ENCODE measurements around the gene ACRBP. TPM values are rescaled to one million over a fixed set of nuclear protein-coding genes. Genes with fewer than 3 reads are reported as not detected.
A peak's percentile ranks its signal among the peaks of the same experiment; 100 is the strongest.
"Not testable (repeated sequence)": the region's sequence is repeated elsewhere in the genome, so short reads cannot be mapped to it uniquely, and the experiment has no call there.

Gene ACRBP
- total RNA-seq, 4 donors from 2014 or later = 0.35 to 4.0 (median 3.2) TPM; not detected in 1

DNA sequence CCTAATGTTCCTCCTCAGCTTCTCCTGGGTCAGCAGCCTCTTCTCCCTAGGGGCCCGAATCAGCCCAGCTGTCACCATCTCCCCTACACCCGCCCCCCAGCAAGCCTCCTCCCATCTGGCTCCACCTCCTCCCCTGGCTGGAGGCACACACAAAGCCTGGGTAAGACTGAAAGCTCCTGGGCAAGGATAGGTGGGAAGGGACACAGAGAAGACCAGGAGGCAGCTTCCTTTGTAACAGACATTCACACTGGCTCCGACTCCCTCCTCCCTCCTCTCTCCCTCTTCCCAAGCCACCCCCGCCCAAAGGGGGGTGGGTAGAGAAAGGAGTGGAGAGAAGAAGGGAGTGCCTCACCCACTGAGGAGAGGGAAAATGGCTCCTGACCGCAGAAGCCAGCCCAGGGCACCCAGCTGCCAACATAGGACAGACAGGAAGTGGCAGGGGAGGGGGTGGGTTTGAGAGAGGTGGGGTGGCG lies 44.1 kb downstream of the ACRBP start:
- WGBS, 2 donors = 18 to 22% methylated on average over 1 to 5 of the region's 6 CpGs
- H3K27me3 ChIP-seq = no peaks in the 10 kb centered on the region
- no peaks in the 10 kb centered on the region for H3K9me3 ChIP-seq
- peaks cover 38 to 47% (median 41%) of the 10 kb centered on the region in 3 donors for H3K36me3 ChIP-seq
- intact Hi-C loops (cut with DNase I) = no loop called here
- no peak for DNase-seq
- TF ChIP-seq, protein P1, sequence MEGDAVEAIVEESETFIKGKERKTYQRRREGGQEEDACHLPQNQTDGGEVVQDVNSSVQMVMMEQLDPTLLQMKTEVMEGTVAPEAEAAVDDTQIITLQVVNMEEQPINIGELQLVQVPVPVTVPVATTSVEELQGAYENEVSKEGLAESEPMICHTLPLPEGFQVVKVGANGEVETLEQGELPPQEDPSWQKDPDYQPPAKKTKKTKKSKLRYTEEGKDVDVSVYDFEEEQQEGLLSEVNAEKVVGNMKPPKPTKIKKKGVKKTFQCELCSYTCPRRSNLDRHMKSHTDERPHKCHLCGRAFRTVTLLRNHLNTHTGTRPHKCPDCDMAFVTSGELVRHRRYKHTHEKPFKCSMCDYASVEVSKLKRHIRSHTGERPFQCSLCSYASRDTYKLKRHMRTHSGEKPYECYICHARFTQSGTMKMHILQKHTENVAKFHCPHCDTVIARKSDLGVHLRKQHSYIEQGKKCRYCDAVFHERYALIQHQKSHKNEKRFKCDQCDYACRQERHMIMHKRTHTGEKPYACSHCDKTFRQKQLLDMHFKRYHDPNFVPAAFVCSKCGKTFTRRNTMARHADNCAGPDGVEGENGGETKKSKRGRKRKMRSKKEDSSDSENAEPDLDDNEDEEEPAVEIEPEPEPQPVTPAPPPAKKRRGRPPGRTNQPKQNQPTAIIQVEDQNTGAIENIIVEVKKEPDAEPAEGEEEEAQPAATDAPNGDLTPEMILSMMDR (IDR thresholded peaks at IDR 0.05) = no peak
- no peak for TF ChIP-seq POLR2A (IDR thresholded peaks at IDR 0.05)
- H3K27ac ChIP-seq = peak overlapping the region; percentile 55 to 99 (median 86)
- peaks cover 19 to 53% (median 38%) of the 10 kb centered on the region in 3 donors for H3K4me1 ChIP-seq
- H3K4me3 ChIP-seq = peak overlapping the region in 2 of 4 donors; percentile 11 to 99

DNA sequence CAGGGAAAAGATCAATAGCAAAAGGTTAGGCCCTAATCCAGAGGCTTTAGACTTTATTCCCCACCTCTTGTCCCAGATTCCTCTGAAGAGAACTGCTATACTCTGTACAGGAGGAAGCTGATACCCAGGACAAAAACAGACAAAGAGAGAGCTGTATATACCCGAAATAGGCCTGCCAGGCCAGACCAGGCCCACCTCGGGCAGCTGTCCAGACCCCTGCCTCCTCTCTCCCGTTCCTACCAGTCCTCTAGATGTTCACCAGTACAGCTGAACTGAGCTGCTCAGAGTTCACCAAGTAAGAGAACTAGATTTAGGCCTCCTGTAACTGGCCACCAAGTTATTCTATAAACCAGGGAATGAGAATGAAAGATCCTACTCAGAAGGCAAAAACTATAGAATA lies 44.7 kb downstream of the ACRBP start:
- Histone ChIP-seq H3K36me3 (peaks cover 44 to 53% (median 45%) of the 10 kb centered on the region in 3 donors), H3K27ac (peak overlapping the region; percentile 55 to 99 (median 86)), H3K4me1 (peaks cover 14 to 47% (median 32%) of the 10 kb centered on the region in 3 donors), H3K9me3 (no peaks in the 10 kb centered on the region), H3K4me3 (peak overlapping the region in 2 of 4 donors; percentile 3 to 99), H3K27me3 (no peaks in the 10 kb centered on the region)
- intact Hi-C loops (cut with DNase I) = no loop called here
- no peak for DNase-seq
- 53 to 56% methylated on average over 3 of the region's 3 CpGs for WGBS, 2 donors
- TF ChIP-seq, protein P1 (IDR thresholded peaks at IDR 0.05) = no peak
- no peak for TF ChIP-seq POLR2A (IDR thresholded peaks at IDR 0.05)

DNA sequence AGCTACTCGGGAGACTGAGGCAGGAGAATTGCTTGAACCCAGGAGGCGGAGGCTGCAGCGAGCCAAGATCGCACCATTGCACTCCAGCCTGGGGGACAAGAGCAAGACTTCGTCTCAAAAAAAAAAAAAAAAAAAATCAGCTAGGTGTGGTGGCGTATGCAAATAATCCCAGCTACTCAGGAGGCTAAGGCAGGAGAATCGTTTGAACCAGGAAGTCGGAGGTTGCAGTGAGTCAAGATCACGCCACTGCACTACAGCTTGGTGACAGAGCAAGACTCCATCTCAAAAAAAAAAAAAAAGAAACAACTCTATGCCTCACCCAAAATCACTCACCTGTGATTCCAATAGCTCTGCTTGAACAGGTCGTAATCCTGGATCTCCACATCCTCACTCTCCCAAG lies 51.6 kb downstream of the ACRBP start:
- H3K36me3 ChIP-seq = peaks cover 79 to 100% (median 91%) of the 10 kb centered on the region in 3 donors
- H3K4me1 ChIP-seq; H3K4me3 ChIP-seq; H3K27me3 ChIP-seq; H3K27ac ChIP-seq; H3K9me3 ChIP-seq; intact Hi-C loops (cut with DNase I); DNase-seq: not testable (repeated sequence)
- 75 to 79% methylated on average over 9 to 10 of the region's 10 CpGs for WGBS, 2 donors

DNA sequence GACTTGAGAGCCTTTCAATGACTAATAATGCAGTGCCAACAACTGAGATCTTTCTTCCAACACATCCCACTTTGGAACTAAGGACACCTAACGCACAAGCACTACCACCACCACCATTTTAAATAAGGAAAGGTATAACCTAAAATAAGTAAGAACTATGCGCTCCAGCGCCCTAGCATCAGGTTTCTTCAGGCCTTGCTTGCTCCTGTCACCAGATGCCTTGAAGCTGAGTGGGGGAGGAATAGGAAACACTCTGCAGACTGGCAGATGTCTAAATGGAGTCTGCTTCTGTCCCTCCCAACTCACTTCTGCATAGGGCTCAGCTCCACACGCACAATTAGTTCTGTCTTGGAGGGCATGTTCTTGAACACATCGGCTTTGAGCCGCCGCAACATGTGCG lies 55.1 kb downstream of the ACRBP start:
- Histone ChIP-seq H3K4me1 (no peaks in the 10 kb centered on the region), H3K4me3 (no peak overlapping the region), H3K36me3 (peaks cover 72 to 100% (median 92%) of the 10 kb centered on the region in 3 donors), H3K9me3 (no peaks in the 10 kb centered on the region), H3K27ac (no peak overlapping the region), H3K27me3 (no peaks in the 10 kb centered on the region)
- TF ChIP-seq, protein P1 (IDR thresholded peaks at IDR 0.05) = no peak
- TF ChIP-seq POLR2A (IDR thresholded peaks at IDR 0.05) = no peak
- 89 to 90% methylated on average over 6 to 7 of the region's 8 CpGs for WGBS, 2 donors
- DNase-seq = no peak
- intact Hi-C loops (cut with DNase I) = no loop called here

Other genes with a start within 250 kb of the ACRBP start
- gene CD27, start 202.5 kb downstream of the ACRBP start, total RNA-seq = 1 to 10 TPM in 3 of 4 donors, under 1 TPM in 1; 0.49 to 4.2 (median 2.9) TPM
- 10 to 100 TPM in 3 of 4 donors, 1 to 10 TPM in 1; 7.7 to 25.6 (median 18.2) TPM for gene TAPBPL, start 195.4 kb downstream of the ACRBP start, total RNA-seq
- 1 to 10 TPM; 1.2 to 9.1 (median 5.1) TPM for gene VAMP1, start 176.8 kb downstream of the ACRBP start, total RNA-seq
- 10 to 100 TPM; 36.3 to 95.5 (median 72.6) TPM for gene MRPL51, start 154.2 kb downstream of the ACRBP start, total RNA-seq
- 10 to 100 TPM; 25.6 to 73.2 (median 55.9) TPM for gene NCAPD2, start 153.3 kb downstream of the ACRBP start, total RNA-seq
- 1,000 to 10,000 TPM; 2,526 to 4,151 (median 3,597) TPM for gene GAPDH, start 112.9 kb downstream of the ACRBP start, total RNA-seq
- gene IFFO1, start 91.4 kb downstream of the ACRBP start, total RNA-seq = 1 to 10 TPM in 3 of 4 donors, under 1 TPM in 1; 0.76 to 7.4 (median 2.7) TPM
- gene NOP2, start 79.1 kb downstream of the ACRBP start, total RNA-seq = 10 to 100 TPM; 36.0 to 51.9 (median 48.2) TPM
- 100 to 1,000 TPM; 116 to 165 (median 127) TPM for gene CHD4, start 40.1 kb downstream of the ACRBP start, total RNA-seq
- 10 to 100 TPM; 12.8 to 46.0 (median 17.4) TPM for gene LPAR5, start 11.5 kb downstream of the ACRBP start, total RNA-seq
- 10 to 100 TPM in 3 of 4 donors, 1 to 10 TPM in 1; 8.3 to 37.0 (median 26.9) TPM for gene ING4, start 15.7 kb upstream of the ACRBP start, total RNA-seq
- 10 to 100 TPM; 19.6 to 36.2 (median 26.8) TPM for gene ZNF384, start 41.9 kb upstream of the ACRBP start, total RNA-seq
- under 1 TPM in 2 of 4 donors, not detected in 2; 0.11 to 0.19 TPM for gene PIANP, start 53.4 kb upstream of the ACRBP start, total RNA-seq
- 10 to 100 TPM; 39.6 to 57.5 (median 49.1) TPM for gene COPS7A, start 76.6 kb upstream of the ACRBP start, total RNA-seq
- gene MLF2, start 105.7 kb upstream of the ACRBP start, total RNA-seq = 100 to 1,000 TPM; 158 to 170 (median 162) TPM
- 100 to 1,000 TPM in 3 of 4 donors, 10 to 100 TPM in 1; 78.2 to 149 (median 123) TPM for gene PTMS, start 118.9 kb upstream of the ACRBP start, total RNA-seq
- gene LAG3, start 125.1 kb upstream of the ACRBP start, total RNA-seq = under 1 TPM in 3 of 4 donors, not detected in 1; 0.35 to 0.76 (median 0.50) TPM
- gene CD4, start 142.1 kb upstream of the ACRBP start, total RNA-seq = 10 to 100 TPM in 1 of 4 donors, 1 to 10 TPM in 3; 1.2 to 11.8 (median 5.0) TPM
- gene GPR162, start 174.4 kb upstream of the ACRBP start, total RNA-seq = 1 to 10 TPM in 3 of 4 donors, not detected in 1; 1.3 to 2.3 (median 1.5) TPM
- 1 to 10 TPM; 2.6 to 6.6 (median 4.4) TPM for gene P3H3, start 181.0 kb upstream of the ACRBP start, total RNA-seq
- under 1 TPM in 1 of 4 donors, not detected in 3; 0.76 TPM for gene GNB3, start 193.5 kb upstream of the ACRBP start, total RNA-seq
- gene CDCA3, start 203.9 kb upstream of the ACRBP start, total RNA-seq = 10 to 100 TPM in 3 of 4 donors, 1 to 10 TPM in 1; 5.9 to 20.0 (median 12.8) TPM
- gene USP5, start 204.7 kb upstream of the ACRBP start, total RNA-seq = 10 to 100 TPM; 50.6 to 60.0 (median 54.0) TPM
- gene TPI1, start 220.1 kb upstream of the ACRBP start, total RNA-seq = 100 to 1,000 TPM; 547 to 938 (median 723) TPM
- gene SPSB2, start 225.9 kb upstream of the ACRBP start, total RNA-seq = 10 to 100 TPM in 1 of 4 donors, 1 to 10 TPM in 3; 4.3 to 15.8 (median 7.9) TPM

Measured in esophagus squamous epithelium (tissue), 5 donors.